GM08714 (cell line): ENCODE results near the gene MMEL1.
A peak's percentile ranks its signal among the peaks of the same experiment; 100 is the strongest.
"Not testable (repeated sequence)": the region's sequence is repeated elsewhere in the genome, so short reads cannot be mapped to it uniquely, and the experiment has no call there.

Experiments
- H3K4me3 ChIP-seq: fragments of 200-500 bp; sonication (Bioruptor generic); 2 replicates; pipeline ENCODE4 v1.5.1; 2014; ENCODE audit warnings: mild to moderate bottlenecking, low read length, inconsistent platforms
- ZNF274 ChIP-seq: IDR thresholded peaks from 2 replicates; pipeline ENCODE4 v1.6.1; 2012; ENCODE audit warnings: mild to moderate bottlenecking, low read depth, low read length

The MMEL1 gene

DNA sequence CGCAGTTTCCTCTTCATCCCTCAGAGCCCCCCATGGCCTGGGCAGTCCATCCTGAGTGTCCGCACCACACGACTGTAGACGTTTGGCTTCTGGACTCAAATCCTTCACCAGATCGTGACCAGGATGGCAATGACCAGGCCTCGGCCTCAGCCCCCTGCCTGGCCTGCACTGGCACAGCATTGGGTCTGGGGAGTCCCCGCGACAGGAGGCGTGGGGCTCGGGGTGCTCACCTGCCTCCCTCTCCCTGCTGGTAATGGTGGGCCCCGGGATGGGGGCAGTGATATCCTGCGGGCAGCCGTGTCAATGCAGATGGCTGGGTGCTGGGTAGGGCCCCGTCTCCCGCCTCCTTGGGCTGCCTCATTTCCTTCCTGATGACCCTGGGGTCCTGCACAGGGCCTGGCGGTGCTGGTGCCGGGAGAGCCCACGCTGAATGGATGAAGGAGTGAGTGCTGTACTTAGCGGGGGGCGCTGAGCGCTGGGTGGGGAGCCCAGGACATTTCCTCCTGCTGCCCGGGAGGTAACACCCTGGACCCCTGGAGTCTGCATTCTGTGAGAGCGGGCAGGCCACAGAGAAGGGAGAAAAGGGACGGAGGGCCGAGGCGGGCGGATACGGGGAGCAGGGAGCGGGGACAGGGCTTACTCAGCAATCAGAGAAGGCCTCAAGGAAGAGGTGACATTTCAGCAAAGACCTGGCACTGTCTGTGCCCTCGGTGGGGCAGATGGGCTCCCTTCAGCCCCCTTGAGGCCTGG is 78.8 kb downstream of the MMEL1 start:
- H3K4me3 ChIP-seq, result no peak overlapping the region
- TF ChIP-seq ZNF274, result no peak

DNA sequence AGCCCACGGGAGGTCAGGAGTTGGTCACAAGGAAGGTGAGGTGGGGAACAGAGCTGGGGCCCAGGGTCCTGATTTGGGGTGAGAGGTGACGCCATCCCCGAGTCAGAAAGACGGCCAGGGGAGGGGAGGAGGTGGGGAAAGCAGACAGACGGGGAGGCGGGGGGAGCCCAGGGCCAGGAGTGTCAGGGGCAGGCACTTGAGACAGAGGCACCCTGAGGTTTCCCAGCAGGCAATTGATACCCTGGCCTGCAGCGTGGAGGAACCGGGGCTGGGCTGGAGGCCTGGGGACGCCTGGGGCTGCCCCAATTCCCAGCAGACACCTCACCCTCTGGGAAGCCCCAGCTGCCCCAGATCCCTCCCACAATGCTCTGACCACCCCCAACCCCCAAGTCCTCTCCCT is 79.7 kb downstream of the MMEL1 start:
- H3K4me3 ChIP-seq, result not testable (repeated sequence)

DNA sequence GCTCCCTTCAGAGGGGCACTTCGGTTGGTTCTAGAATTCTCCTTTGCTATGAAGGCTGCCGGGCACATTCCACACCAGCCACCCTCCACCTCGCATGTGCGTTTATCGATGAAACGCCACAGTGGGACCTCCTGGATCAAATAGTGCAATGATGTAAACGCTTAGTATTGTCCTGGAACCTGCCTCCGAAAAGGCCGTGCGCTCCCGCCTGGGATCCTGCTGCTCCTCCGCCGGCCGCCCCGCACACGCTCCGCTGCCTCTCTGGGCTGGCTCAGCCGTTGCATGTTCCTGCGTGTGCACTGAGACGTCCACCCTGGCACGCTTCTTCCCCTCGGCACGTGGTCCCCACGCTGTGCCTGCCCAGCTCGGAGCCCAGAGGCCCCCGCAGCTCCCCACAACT is 80.6 kb downstream of the MMEL1 start:
- TF ChIP-seq ZNF274, result no peak
- no peak overlapping the region for H3K4me3 ChIP-seq

DNA sequence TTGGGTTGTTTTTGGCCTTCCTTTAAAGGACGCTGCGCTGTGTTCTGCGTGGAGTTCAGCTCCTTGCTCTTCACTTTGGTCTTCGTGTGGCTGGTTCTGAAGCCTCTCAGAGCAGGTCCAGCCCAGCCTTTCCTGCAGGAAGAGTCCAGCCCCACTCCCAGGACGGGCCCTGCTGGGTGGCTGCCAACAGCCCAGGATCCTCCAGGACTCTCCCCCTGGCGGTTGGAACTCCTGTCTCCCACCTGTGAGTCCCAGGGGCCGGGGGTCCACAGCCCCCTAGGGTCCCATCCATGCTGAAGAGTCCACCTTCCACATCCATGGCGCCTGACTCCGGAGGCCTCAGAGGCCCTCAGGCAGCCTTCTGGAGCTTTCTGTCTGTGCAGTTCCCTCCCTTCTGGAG is 81.3 kb downstream of the MMEL1 start:
- not testable (repeated sequence) for H3K4me3 ChIP-seq

DNA sequence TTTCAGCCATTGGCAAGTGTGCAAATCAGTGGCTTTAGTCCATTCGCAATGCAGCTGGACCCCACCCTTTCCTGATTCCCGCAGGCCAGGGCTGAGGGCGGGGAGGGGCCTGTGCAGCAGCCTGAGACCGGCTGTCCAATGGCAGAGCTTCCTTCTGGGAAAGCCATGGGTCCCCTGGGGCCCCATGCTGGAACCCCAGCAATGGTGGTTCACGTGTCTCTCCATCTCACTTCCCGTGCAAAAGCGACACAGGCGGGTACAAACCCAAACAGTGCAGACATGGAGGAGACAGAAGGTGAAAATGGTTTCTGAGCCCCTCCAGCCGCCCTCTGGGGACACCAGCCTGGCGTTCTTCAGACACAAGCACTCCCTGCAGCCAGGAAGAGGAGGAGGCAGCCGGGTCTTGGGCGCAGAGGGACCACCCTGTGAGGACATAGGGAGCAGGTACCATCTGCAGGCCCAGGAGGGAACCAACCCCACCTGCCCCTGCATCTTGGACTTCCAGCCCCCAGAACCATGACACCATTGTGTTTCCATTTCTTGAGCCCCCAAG is 82.4 kb downstream of the MMEL1 start:
- H3K4me3 ChIP-seq, result not testable (repeated sequence)

DNA sequence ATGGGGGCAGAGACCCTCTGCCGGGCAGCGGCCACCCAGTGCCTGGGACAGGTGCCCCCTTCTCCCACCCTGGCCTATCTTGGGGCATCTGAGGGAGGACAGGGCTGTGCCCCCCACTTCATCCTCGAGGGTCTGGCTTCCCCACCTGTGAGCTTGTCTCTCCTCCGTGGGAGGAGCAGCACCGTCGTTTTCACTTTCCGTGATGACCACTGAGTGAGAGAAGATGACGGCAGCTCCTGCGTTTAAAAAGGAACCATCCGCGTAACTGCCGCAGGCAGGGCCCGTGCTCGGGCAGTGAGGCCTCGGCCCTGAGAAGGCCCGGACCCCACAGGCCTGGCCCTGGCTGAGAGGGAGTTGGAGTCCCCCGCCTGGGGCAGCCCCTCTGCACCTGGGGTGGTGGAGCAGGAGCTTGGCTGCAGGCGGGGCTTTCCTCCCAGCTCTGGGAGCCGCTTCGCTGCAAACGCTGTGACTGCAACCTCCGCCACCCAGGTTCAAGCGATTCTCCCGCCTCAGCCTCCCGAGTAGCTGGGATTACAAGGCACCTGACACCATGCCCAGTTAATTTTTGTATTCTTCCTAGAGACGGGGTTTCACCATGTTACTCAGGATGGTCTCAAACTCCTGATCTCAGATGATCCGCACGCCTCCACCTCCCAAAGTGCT is 83.3 kb downstream of the MMEL1 start:
- H3K4me3 ChIP-seq, result peak overlapping the region; percentile 18; the same call in 1 of the 2 replicates

DNA sequence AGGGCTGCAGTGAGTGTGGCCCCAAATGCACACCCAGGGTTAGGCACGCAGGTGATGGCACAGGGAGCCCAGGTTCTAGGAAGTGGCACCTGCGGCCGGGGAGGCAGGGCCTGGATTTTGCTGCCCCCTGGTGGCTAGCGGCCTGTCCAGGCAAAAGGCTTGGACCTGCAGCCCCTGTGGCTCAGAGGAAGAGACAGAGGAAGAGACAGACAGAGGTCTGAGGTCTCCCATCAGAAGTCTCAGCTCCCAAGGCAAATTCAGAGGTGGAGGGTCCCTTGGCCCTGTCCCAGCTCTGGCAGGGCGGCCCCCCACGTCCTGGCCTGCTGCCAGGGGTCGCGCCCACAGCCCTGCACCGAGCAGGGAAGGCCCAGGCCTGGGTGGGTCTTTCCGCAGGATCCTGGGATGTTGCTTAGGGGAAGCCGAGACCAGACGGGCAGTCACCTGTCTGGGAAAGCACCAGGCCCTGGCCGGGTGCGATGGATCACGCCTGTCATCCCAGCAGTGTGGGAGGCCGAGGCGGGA is 84.7 kb downstream of the MMEL1 start:
- peak overlapping the region; percentile 70; the same call in 1 of the 2 replicates for H3K4me3 ChIP-seq
- no peak for TF ChIP-seq ZNF274

DNA sequence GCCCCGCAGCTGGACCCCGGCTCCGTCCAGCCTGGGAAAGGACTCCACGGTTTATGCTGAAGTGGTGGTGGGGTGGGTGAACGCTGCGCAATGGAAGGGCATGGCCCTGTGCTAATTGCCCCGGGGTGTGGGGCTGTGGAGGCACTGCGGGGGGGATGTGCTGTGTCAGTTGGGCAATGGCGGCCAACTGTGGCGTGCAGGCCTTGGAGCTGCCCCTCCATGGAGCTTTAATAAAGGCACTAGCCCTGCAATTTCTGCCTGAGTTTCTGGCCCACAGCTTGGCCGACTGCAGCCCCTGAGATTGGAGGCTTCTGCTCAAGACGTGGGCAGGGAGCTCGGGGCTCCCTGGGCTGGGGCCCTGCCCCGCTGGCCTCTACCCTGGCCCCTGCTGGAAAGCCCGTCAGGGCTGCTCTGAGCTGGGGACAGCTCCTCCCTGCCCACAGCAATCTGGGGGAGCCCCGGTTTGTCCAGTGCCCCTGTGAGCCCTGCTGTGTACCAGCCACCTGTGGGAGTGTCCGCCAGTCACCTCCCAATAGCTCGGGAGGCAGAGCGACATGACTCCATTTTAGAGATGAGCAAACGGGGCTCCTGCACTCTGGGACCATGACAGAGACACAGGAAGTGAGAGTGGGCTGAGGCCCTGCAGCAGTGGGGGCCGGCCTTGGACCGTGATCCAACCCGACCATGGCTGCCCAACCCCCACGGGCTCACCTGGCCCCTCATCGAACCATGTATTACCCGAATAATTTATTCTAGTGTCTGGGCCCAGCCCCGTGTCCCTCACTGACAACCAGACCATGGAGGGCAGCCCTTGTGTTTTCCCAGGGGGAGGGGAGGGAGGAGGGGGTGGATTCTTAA is 85.4 kb downstream of the MMEL1 start:
- no peak for TF ChIP-seq ZNF274
- peak overlapping the region; percentile 70; the same call in 1 of the 2 replicates for H3K4me3 ChIP-seq

DNA sequence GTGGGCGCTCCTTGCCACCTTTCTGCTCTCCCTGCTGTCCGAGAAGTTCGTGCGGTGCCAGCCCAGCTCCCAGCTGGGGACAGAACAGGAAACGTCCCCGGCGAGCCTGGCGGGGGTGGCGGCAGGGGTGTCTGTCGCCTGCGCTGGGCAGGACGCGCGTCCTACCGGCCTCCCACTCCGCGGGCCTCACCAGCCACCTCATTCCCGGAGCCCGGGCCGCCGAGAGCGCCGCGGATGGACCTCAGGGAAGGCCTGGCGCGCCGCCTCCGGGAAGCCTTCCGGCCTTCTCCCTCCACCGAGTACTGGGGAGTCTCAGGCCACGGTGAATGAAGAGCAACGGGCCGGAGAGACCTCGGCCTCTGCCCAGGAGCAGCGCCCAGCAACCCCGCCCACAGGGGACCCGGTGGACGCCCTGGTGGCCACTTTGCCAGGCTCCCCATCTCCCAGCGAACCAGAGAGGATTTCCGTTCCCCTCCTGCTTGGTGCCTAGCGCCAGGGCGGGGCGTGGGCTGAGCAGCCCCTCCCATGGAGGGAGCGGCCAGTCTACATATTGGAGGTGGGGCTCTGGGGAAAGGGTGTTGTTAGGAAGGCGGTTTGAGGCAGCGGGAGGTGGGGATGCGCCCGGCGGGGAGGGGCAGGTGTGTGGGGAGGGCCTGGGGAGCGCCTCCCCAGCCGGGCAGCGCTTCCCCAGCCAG is 86.2 kb downstream of the MMEL1 start:
- H3K4me3 ChIP-seq, result peak overlapping the region; percentile 70; the same call in 1 of the 2 replicates
- no peak for TF ChIP-seq ZNF274

DNA sequence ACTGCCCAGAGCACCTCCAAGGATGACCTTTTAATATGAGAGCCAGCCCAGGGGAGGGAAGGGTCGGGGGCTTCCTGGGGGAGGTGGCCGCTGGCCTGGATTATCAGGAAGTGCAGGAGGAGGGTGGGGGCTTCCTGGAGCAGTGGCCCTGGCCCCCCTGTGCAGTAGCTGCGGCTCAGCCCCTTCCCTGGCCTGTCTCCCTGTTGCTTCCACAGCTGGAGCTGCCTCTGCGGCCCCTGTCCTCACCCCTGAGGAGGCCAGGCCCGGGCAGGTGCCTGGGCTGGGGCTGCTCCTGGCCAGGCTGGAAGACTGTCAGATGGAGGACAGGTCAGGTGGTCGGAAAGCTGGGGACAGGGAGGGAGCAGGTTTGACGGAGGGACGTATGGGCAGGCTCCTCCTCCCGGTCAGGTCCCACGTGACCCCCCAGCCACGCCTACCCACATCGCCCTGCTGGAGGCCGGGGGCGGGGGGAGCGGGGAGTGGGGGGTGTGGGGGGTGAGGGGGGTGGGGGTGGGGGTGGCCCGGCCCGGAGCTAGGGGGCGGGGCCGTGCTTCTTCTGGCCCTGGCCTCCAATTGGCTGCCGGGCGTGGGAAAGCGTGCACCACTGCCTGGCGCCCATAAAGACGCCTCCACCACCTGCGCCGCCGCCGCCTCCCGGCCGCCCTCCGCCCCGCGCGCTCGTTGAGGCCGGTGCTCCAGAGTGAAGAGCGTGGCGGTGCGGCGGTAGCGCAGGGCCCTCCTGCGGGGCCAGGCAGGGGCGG is 86.9 kb downstream of the MMEL1 start:
- peak overlapping the region; percentile 70; the same call in 1 of the 2 replicates for H3K4me3 ChIP-seq
- TF ChIP-seq ZNF274, result no peak

DNA sequence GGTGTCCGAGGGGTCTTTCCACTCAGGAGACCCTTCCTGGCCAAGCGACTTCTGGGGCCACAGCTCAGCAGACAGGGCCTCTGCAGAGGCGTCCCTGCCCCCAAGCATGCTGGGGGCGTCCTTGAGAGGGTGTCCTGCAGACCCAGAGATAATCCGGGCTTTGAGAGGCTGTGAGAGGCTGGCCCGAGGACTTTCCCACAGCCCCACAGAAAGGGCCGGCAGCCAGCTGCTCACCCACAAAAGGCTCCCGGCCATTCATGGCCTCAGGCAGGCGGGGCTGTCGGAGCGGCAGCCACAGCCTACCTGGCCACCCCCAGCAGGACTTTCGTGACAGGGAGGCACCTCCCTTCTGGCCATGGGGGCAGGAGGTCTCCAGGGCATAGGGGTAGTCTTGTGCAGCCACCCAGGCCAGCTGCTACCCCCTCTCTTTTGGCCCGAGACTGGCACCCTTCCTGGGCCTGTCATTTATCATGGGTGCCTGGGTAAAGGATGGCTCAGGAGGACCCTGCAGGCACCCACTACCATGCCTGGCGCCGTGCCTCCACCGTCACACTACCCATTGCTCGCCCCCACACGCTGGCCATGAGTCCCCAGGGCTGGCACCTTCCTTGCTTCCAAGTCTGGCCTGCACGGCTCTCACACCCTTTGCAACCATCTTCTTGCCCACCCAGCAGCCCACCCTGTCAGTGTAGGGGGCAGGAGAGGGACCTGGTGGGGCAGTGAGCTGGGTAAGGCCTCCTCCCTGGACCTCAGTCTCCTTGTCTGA is 87.8 kb downstream of the MMEL1 start:
- no peak overlapping the region for H3K4me3 ChIP-seq
- no peak for TF ChIP-seq ZNF274

DNA sequence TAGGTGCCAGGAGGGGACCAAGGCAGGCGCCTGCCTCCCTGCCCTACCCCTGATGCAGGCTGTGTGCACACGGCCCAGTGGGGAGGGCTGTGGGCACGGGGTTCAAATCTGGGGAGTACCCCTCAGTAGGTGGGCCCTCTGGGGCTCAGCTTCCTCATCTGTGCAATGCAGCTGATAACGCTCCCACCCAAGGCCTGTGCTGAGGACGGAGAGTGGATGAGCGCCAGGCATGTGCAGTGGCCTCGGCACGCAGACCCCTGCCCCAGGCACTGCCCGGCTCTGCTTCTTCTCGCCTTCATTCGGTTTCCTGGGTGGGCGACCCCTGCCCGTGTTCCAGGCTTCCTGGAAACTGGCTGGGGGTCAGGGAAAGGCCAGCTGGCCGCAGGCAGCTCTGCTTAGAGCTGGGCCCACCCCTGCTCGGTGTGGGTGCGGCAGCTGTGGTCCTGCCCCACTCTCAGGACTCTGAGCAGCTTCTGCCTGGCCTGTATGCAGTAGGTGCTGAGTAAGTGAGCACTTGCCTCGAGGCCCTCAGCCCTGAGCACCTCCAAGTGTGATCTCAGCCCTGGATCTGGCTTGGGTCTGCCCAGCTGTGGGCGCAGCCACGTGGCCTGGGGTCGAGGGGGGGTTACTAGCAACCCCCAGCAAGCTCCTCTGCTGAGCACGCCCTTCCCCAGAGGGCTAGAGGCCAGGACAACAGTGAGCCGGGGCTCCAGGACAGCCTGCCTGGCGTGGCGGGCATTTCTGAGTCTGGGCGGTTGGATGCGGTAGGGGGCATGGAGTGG is 88.5 kb downstream of the MMEL1 start:
- no peak for TF ChIP-seq ZNF274
- H3K4me3 ChIP-seq, result no peak overlapping the region
